ACC112 (cell line): ENCODE results near the gene ZCCHC14.

Experiments
- H2AFZ ChIP-seq: fragments of 200-600 bp; sonication (generic); one replicate; pipeline ENCODE4 v1.6.0; 2017; ENCODE audit warnings: antibody characterized with exemption, low read length; ENCODE audit not compliant: unreplicated experiment
- H3K27ac ChIP-seq: fragments of 200-600 bp; sonication (generic); 2 replicates; pipeline ENCODE4 v1.5.1; 2014; ENCODE audit warnings: low read depth, mild to moderate bottlenecking, antibody characterized with exemption, low read length, moderate library complexity
- H3K27me3 ChIP-seq: fragments of 200-600 bp; sonication (generic); 2 replicates; pipeline ENCODE4 v1.6.1; 2014; ENCODE audit warnings: mild to moderate bottlenecking, antibody characterized with exemption, low read length, moderate library complexity, mixed read lengths; ENCODE audit not compliant: insufficient read depth
- H3K36me3 ChIP-seq: fragments of 200-600 bp; sonication (generic); 2 replicates; pipeline ENCODE4 v1.6.1; 2016; ENCODE audit warnings: mild to moderate bottlenecking, antibody characterized with exemption, low read length, moderate library complexity, mixed read lengths; ENCODE audit not compliant: insufficient read depth
- H3K4me1 ChIP-seq: fragments of 200-600 bp; sonication (generic); one replicate; pipeline ENCODE4 v1.6.1; 2016; ENCODE audit warnings: low read length, mixed read lengths; ENCODE audit not compliant: insufficient read depth, unreplicated experiment, control insufficient read depth
- H3K4me3 ChIP-seq: fragments of 200-600 bp; sonication (generic); 2 replicates; pipeline ENCODE4 v1.5.1; 2014; ENCODE audit warnings: mild to moderate bottlenecking, low read depth, low read length
- H3K79me2 ChIP-seq: fragments of 200-600 bp; sonication (generic); one replicate; pipeline ENCODE4 v1.6.0; 2016; ENCODE audit warnings: low read length; ENCODE audit not compliant: control insufficient read depth, unreplicated experiment, insufficient read depth

Gene ZCCHC14

DNA sequence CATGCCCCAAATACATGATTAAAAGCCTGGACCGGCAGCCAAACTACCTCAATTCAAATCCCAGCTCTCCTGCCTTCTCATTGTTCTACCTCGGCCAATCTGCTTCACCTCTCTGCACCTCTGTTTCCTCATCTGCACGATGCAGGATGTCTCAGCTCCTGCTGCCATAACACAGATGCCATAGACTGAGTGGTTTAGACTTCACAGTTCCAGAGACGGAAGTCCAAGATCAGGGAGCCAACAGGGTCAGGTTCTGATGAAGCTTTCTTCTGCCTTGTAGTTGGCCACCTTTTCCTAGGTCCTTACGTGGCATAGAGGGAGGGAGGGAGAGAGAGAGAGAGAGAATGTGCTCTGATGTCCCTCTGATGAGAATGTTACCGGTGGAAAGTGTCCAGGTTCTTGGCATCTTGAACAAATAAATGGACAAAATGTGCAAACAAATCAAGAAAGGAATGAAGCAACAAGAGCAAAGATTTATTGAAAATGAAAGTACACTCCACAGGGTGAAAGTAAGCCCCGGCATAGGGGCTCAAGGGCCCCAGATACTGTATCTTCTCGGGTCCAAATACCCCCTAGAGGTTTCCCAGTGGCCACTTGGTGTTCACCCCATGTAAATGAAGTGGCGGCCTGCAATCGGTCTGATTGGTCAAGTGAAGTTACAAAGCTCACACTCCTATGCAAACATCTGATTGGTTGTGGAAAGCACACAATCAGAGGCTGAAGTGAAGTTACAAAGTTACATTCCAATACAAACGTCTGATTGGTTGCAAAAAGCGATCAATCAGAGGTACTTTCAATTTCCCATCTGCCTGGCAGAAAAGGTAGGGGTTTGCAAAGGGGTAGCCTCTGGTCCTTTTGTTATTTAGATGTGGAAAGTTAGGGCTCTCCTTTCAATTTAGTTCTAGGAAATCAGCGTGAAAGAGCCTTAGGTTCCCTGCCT lies 43.3 kb upstream of the ZCCHC14 start:
- Histone ChIP-seq H3K79me2 (no peaks in the 10 kb centered on the region), H3K4me3 (no peak overlapping the region), H3K27ac (no peak overlapping the region), H3K36me3 (0 out of 2 replicates have a peak, but pooled peaks cover 6% of the 10 kb centered on the region), H3K27me3 (0 out of 2 replicates have a peak, but pooled peaks cover 5% of the 10 kb centered on the region), H3K4me1 (peaks cover 16% of the 10 kb centered on the region), H2AFZ (no peak overlapping the region)

DNA sequence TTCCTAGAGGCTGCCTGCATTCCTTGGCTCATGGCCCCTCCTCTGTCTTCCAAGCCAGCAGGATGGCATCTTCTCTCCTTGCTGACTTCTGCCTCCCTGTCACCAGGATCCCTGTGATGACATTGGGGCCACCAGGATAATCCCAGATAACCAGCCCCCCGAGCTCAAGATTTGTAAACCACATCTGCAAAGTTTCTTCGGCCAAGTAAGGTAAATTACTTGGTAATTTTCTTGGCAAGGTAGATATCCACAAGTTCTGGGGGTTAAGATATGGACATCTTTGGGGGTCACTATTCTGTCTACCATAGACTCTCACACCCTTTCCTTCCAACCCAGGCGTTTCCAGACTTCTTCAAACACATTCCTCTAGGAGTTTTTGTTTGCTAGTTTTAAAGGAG lies 42.6 kb upstream of the ZCCHC14 start:
- Histone ChIP-seq H3K79me2 (no peaks in the 10 kb centered on the region), H2AFZ (no peak overlapping the region), H3K27me3 (0 out of 2 replicates have a peak, but pooled peaks cover 7% of the 10 kb centered on the region), H3K4me3 (no peak overlapping the region), H3K27ac (no peak overlapping the region), H3K4me1 (peaks cover 11% of the 10 kb centered on the region), H3K36me3 (0 out of 2 replicates have a peak, but pooled peaks cover 6% of the 10 kb centered on the region)

DNA sequence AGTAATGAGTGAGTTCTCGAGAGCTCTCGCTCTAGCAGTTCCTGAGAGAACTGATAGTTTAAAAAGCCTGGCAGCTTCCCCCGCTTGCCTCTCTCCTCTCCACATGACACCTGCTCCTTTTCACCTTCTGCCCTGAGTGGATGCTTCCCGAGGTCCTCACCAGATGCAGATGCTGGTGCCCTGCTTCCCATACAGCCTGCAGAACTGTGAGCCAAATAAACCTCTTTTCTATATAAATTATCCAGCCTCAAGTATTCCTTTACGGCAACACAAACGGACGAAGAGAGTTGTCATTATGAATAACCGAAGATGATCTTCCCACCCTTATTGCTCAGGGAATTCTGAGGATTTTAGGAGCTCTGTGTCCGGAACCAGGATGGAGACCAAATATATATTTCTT lies 41.9 kb upstream of the ZCCHC14 start:
- Histone ChIP-seq H3K36me3 (0 out of 2 replicates have a peak, but pooled peaks cover 6% of the 10 kb centered on the region), H3K27ac (no peak overlapping the region), H3K4me3 (no peak overlapping the region), H3K27me3 (0 out of 2 replicates have a peak, but pooled peaks cover 7% of the 10 kb centered on the region), H2AFZ (no peak overlapping the region), H3K79me2 (no peaks in the 10 kb centered on the region), H3K4me1 (peaks cover 11% of the 10 kb centered on the region)

DNA sequence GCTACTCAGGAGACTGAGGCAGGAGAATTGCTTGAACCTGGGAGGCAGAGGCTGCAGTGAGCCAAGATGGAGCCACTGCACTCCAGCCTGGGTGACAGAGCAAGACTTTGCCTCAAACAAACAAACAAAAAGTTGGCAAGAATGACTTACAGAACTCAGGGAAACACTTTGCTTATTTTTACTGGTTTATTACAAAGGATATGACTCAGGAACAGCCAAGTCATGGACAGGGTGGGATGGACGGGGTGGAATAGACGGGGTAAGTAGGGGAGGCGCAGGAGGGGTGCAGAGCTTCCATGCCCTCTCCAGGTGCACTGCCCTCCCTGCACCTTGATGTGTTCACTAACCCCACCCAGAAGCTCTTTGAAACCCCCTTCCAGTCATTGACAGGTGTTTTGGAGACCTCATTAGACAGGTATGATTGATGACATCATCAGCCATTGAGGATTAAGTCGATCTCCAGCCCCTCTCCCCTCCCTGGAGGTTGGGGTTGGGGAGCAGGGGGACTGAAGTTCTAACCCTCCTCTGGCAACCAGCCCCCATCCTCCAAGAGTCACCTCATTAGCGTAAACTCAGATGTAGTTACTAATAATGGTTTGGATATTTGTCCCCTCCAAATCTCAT lies 41.3 kb upstream of the ZCCHC14 start:
- H3K79me2 ChIP-seq, result no peaks in the 10 kb centered on the region
- 0 out of 2 replicates have a peak, but pooled peaks cover 6% of the 10 kb centered on the region for H3K36me3 ChIP-seq
- H2AFZ ChIP-seq, result no peak overlapping the region
- H3K27me3 ChIP-seq, result 0 out of 2 replicates have a peak, but pooled peaks cover 7% of the 10 kb centered on the region
- peaks cover 11% of the 10 kb centered on the region for H3K4me1 ChIP-seq
- H3K27ac ChIP-seq, result no peak overlapping the region
- no peak overlapping the region for H3K4me3 ChIP-seq

DNA sequence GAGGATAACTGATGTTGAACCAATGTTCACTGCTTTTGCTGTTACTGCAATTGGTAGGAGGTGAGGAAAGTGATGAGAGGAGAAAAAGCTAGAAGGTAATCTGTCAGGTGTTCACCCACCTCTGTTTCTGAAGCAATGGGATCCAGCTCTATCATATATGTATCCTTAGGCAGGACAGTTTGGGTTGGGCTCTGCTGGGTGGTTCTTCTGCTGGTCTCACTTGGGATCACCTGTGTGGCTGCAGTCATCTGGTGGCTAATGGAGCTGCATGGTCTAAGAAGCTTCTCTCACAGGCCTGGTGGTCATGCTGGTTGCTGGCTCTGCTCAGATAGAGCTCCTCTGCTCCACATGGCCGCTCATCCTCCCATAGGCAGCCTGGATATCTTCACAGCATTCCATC lies 40.2 kb upstream of the ZCCHC14 start:
- Histone ChIP-seq H2AFZ (no peak overlapping the region), H3K4me3 (no peak overlapping the region), H3K79me2 (no peaks in the 10 kb centered on the region), H3K27me3 (0 out of 2 replicates have a peak, but pooled peaks cover 7% of the 10 kb centered on the region), H3K4me1 (peaks cover 2% of the 10 kb centered on the region), H3K27ac (no peak overlapping the region), H3K36me3 (0 out of 2 replicates have a peak, but pooled peaks cover 6% of the 10 kb centered on the region)

DNA sequence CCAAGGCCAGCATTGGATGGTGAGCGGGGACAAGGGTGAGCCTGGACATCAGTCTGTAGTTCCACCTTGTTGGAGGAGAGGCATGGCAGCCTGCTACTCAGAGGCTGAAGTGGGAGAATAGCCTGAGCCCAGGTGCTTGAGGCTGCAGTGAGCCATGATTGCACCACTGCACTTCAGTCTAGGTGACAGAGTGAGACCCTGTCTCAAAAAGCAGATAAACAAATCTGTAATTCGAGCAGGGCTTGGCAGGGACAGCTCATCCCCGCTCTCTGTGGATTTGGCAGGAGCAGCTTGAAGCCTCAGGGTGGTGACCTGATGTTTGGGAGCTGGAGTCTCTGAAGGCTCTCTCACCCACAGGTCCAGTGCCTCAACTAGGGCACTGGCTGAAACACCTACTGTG lies 38.6 kb upstream of the ZCCHC14 start:
- H2AFZ ChIP-seq, result no peak overlapping the region
- no peaks in the 10 kb centered on the region for H3K79me2 ChIP-seq
- no peaks in the 10 kb centered on the region for H3K4me1 ChIP-seq
- 0 out of 2 replicates have a peak, but pooled peaks cover 7% of the 10 kb centered on the region for H3K27me3 ChIP-seq
- H3K36me3 ChIP-seq, result 0 out of 2 replicates have a peak, but pooled peaks cover 6% of the 10 kb centered on the region
- H3K27ac ChIP-seq, result no peak overlapping the region
- H3K4me3 ChIP-seq, result no peak overlapping the region

DNA sequence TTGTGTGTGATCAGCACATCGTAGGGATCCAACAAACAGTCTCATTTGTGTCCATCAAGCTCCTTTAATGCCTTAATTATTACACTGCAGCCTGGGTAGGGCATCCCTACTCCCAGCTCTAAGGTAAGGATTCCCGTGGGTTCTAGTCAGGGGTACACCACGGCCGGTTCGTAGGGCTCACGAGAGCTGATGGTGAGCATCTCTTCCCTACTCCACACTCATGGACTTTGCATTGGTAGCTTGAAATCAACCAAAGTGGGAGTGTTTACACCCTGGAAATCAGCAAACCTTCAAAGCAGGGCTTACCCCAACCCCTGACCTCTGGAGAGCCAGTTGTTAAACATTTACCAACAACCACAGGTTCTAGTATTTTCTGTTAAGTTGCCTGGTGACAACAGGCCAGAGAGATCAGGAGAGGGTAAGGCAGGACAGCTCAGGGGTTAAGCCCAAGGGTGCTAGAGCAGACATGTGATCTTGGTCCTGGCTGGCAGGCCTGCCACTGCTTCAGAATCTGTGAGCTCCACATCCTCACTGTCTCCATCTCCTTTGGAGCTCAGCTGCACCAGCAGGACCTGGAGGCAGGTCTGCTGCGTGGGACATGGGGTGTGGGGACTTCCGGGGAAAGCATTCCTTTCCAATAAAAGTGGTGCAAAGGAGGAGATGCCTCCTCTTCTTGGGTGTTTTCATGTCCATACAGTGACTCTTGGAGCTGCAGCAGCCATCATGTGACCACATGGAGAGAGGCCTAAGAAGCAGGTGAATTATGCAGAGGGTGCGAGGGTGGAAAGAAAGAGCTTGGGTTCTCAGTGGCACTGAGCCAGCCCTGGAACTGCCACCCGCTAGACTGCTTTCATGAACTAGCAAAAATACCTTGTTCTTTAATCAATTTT lies 36.1 kb upstream of the ZCCHC14 start:
- Histone ChIP-seq H3K4me3 (no peak overlapping the region), H3K36me3 (0 out of 2 replicates have a peak, but pooled peaks cover 6% of the 10 kb centered on the region), H3K27ac (no peak overlapping the region), H3K79me2 (no peaks in the 10 kb centered on the region), H3K27me3 (peaks cover 7% of the 10 kb centered on the region; the same call in 1 of the 2 replicates), H2AFZ (no peak overlapping the region), H3K4me1 (no peaks in the 10 kb centered on the region)

DNA sequence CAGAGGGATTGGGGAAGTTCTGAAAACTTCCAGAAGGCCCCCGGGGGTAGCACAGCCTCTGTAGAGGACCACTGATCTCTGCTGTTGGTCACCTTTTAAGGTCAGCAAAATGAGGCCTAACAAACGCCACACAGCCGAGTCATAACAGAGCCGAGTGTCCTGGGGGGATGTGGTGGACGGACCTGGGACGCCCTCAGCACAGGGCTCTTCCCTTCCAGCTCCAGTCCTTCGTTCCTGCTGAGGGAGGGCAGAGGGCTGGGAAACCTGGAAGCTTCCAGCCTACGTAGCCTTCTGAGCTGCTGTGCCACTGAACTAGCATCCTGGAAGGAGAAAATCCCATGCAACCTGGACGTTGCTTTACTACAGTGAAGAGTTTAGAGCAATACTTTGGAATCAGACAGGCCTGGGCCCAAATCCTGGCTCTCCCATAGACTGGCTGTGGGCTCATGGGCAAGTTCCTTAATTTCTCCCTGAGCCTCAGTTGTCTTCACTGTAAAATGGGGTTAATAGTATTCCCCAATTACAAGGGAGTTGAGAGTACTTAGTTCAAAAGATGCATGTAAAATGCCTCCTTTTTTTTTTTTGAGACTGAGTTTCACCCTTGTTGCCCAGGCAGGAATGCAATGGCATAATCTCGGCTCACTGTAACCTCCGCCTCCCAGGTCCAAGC lies 34.4 kb upstream of the ZCCHC14 start:
- no peaks in the 10 kb centered on the region for H3K36me3 ChIP-seq
- no peak overlapping the region for H2AFZ ChIP-seq
- no peaks in the 10 kb centered on the region for H3K79me2 ChIP-seq
- no peak overlapping the region for H3K27ac ChIP-seq
- peaks cover 7% of the 10 kb centered on the region; the same call in 1 of the 2 replicates for H3K27me3 ChIP-seq
- no peak overlapping the region for H3K4me3 ChIP-seq
- no peaks in the 10 kb centered on the region for H3K4me1 ChIP-seq

DNA sequence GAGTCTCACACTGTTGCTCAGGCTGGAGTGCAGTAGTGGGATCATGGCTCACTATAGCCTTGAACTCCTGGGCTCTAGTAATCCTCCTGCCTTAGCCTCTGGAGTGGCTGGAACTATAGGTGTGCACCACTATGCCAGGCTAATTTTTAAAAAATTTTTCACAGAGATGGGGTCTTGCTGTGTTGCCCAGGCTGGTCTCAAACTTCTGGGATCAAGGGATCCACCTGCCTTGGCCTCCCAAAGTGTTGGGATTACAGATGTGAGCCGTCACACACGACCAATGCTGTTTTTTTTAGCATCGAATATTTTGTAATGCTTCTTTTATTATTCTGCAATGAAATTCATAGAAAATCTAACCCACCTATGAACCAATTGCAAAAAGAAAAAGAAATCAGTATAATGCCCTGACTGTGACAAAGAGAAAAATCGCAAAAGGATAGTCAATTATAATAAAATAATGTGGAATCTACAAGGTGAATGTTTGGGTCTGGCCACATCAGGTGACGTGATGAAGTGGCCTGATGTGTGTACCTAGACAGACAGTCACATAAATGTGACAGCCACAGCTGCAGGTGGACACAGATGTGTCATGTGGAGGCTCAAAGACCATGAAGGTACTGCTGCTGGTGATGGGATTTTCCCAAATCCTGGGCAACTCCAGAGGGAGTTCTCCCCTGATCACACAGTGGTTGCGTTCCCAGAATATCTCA lies 33.6 kb upstream of the ZCCHC14 start:
- H2AFZ ChIP-seq, result no peak overlapping the region
- no peak overlapping the region for H3K27ac ChIP-seq
- peaks cover 5% of the 10 kb centered on the region; the same call in 1 of the 2 replicates for H3K27me3 ChIP-seq
- H3K36me3 ChIP-seq, result no peaks in the 10 kb centered on the region
- H3K4me3 ChIP-seq, result no peak overlapping the region
- no peaks in the 10 kb centered on the region for H3K4me1 ChIP-seq
- no peaks in the 10 kb centered on the region for H3K79me2 ChIP-seq
